HG02763 (cell line): ENCODE measurements around the gene WDR1.

Experiments used
- ATAC-seq: cut with Tn5 transposase; IDR thresholded peaks from one replicate; pipeline ENCODE4 v1.9.1; 2021; ENCODE audit warnings: mild to moderate bottlenecking, moderate library complexity; ENCODE audit not compliant: unreplicated experiment

WDR1 gene

DNA sequence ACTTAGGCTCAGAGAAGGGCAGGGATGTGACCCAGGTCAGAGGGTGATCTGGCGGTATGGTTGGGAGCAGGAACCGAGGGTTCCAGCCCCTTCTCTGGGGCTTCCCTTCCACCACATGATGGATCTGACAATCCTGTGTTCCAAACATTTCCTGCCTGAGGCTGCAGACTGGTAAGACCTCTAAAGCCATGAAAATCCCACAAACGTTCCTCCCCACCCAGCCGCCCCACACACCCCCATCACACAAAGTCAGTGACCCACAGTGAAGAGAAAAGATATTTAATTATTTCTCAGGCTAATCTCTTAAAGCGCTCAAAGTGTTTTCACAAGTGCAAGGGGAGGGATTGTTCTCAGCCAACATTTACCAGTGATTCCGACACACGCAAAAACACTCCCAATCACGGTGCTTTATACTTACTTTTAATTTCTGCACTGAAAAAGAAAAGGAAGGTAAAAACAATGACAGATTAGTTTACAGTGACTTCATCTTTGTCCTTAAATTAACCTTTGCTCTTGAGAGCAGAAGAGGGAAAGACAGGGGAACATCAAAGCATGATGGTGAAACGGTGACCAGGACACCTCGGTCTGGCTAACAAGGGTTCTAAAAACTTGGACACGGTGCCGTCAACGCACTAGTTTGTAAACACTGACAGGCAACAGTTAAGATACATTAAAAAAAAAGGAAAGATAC is 42.4 kb downstream of the WDR1 start:
- ATAC-seq: no peak

DNA sequence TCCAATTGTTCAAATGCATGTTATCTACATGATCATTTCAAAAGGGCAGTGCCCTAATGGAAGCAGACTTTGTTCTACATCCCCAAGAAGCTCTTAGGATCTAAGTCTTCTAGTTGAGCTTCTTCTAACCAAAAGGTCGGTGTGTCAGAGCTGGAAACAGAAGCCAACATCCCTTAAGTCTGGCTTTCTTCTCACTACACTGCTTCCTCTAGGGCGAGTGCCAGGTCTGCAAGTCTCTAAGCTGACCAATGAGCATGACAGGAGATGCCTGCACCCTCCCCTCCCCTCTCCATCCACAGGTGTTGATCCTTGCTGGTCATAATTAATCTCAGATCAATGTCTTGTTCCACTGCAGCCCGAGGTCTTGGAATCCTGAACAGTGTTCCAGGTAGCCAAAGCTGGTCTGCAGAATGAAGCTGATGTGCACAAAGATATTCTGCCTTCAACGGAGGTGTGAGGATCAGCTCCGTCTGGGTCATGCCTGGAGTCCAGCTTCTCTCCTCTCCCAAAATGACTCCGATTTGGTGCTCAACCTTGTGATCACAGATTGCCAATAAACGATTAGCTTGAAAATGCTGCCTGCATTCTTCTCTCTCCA is 44.1 kb downstream of the WDR1 start:
- no peak for ATAC-seq

- no peak for ATAC-seq
Measured at GRCh38 chr4:10069075-10069642, 47.4 kb downstream of the WDR1 start.

DNA sequence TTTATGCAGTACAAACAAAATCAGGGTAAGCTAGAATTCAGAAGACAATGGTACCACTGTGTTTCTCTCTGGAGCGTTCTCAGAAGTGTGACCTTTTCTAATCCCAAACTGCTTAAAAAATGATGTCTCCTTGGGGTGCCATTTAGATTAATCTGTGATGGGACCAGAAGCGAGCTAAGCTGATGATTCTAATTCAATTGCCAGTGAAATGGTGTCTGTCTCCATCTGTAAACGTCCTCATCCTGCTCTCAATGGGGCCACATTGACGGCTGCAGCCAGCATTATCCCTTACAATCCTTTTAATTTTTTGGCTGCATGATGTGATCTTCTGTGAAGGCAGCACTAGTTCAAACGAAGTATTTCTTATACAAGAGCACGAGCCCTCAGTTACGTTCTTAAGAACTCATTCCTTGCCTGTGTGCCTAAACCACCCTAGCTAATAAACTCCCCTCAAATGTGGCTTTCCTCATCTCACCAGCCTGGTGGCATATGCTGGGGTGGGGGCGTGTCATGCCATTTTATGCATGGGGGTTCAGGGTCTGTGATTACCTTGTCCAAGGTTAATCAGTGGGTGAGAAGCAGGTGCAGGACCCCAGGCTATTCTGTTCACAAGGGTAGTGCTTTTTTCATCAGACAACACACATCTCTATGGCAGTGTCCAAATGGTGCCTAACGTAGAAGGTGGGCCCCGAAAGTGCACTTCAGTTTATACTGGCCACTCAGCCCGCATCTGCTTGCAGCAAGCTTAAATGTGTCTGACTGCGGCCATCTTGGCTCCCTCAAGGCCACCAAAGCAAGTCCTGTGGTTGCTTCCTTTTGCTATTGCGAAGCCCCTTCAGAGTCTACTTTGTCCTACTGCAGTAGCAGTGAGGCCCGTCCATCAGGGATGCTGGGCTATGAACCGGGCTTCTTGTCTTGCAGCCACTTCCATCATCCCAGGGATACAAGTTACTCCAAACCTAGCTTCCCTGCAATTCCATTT is 49.6 kb downstream of the WDR1 start:
- no peak for ATAC-seq

GRCh38 chr4:10066206-10066605 is 50.4 kb downstream of the WDR1 start:
- no peak for ATAC-seq

- no peak for ATAC-seq
Measured at GRCh38 chr4:10063544-10064300, 52.9 kb downstream of the WDR1 start.

GRCh38 chr4:10061650-10062415 is 54.8 kb downstream of the WDR1 start:
- no peak for ATAC-seq

GRCh38 chr4:10058371-10058770 is 58.2 kb downstream of the WDR1 start:
- no peak for ATAC-seq

- no peak for ATAC-seq
Measured at GRCh38 chr4:10057023-10057395, 59.6 kb downstream of the WDR1 start.

GRCh38 chr4:10056334-10057022 is 60.1 kb downstream of the WDR1 start:
- ATAC-seq: no peak

DNA sequence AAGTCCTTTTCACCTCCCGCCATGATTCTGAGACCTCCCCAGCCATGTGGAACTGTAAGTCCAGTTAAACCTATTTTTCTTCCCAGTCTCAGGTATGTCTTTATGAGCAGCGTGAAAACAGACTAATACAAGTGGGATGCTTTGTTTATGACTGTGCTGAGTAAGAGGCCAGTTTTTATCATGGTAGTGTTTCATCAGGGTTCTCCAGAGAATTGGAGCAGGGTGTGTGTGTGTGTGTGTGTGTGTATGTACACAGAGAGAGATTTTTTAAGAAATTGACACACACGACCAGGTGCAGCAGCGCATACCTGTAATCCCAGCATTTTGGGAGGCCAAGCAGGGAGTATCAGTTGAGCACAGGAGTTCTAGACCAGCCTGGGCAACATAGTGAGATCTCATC is 60.7 kb downstream of the WDR1 start:
- ATAC-seq: no peak

DNA sequence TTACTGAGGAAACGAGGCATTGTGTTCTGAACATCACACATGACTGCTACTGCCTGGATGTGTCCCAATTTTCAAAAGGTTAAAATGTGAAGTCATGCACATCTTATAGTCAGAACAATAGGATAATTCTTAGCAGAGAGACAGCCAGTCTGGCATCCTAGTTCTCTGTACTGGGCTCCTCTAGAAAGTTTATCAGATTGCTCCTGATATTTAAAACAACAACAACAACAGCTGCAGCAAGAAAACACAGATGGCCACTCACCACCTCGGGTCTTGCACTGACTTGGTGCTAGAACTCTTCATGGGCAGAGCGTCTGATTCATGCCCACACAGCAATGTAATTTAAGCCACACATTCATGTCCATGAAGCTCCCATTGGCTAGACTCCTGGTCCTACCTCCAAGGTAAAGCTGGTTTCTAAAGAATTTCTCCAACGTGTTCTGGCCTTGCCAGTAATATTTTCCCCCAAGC is 62.0 kb downstream of the WDR1 start:
- no peak for ATAC-seq

- ATAC-seq: no peak
Measured at GRCh38 chr4:10053635-10054453, 62.8 kb downstream of the WDR1 start.

DNA sequence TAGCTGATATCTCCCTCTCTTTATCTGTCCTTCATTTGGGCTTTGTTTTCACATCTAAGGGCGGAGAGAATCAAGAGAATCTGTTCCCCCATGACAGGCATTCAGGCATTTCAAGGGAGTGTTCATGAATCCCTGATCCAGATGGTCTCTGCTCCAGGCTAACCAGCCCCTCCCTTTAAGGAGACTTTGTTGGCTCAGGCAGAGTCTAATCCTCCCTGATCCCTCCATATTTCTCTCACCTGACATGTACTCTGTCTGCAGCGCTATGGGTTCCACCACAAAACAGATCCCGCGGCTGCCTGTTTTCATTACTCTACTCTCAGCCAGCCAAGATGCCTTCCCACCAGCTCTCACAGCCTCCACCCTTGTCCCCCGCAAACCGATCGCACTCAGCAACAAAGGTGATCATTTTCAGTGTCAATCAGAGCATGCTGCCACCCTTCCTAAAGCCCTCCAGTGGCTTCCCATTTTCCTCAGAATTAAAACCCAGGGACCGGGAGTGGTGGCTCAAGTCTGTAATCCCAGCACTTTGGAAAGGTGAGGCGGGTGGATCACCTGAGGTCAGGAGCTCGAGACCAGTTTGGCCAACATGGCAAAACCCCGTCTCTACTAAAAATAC is 65.0 kb downstream of the WDR1 start:
- ATAC-seq: no peak

GRCh38 chr4:10050721-10051120 is 65.9 kb downstream of the WDR1 start:
- ATAC-seq: no peak

DNA sequence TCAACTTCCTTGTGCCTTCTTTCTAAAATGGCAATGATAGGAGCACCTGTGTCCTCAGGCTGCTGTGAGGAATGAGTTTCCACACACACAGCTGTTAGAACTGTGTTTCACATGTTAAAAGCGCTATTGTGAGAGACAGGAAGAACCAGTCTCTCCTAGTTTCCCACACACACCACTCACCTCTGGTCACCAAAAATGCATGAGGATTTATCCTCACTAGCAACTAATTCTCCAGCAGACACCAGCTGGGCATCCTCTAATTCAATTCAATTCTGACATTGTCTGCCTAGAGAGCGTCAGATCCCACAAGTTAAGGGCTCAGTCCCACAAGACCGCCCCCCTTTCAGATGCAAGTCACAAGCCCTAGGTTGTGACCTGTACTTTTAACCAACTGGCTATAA is 66.3 kb downstream of the WDR1 start:
- ATAC-seq: no peak

GRCh38 chr4:10048941-10049697 is 67.5 kb downstream of the WDR1 start:
- no peak for ATAC-seq
